ENCODE measurements around the gene ARIH2. TPM values are rescaled to one million over a fixed set of nuclear protein-coding genes. Genes with fewer than 3 reads are reported as not detected.

Gene ARIH2
- total RNA-seq, 1 donor = 68.6 TPM

- DNase-seq (ENCODE audit: low read depth) = no peak
- no peak for TF ChIP-seq CTCF (IDR thresholded peaks at IDR 0.05; ENCODE audit: insufficient read depth, low read length)
- H3K4me3 ChIP-seq (ENCODE audit: low read depth, low read length) = peak overlapping the region; percentile 92
These were observed 104.1 kb downstream of the ARIH2 start for GRCh38 chr3:49022688-49023171.

GRCh38 chr3:49023775-49024174 is 105.1 kb downstream of the ARIH2 start:
- H3K4me3 ChIP-seq (ENCODE audit: low read depth, low read length) = no peak overlapping the region
- DNase-seq (ENCODE audit: low read depth) = no peak
- no peak for TF ChIP-seq CTCF (IDR thresholded peaks at IDR 0.05; ENCODE audit: insufficient read depth, low read length)

GRCh38 chr3:49024449-49024848 is 105.8 kb downstream of the ARIH2 start:
- no peak for DNase-seq (ENCODE audit: low read depth)
- no peak overlapping the region for H3K4me3 ChIP-seq (ENCODE audit: low read depth, low read length)
- no peak for TF ChIP-seq CTCF (IDR thresholded peaks at IDR 0.05; ENCODE audit: insufficient read depth, low read length)

GRCh38 chr3:49025005-49025792 is 106.6 kb downstream of the ARIH2 start:
- no peak for TF ChIP-seq CTCF (IDR thresholded peaks at IDR 0.05; ENCODE audit: insufficient read depth, low read length)
- DNase-seq (ENCODE audit: low read depth) = no peak
- no peak overlapping the region for H3K4me3 ChIP-seq (ENCODE audit: low read depth, low read length)

GRCh38 chr3:49025793-49026520 is 107.3 kb downstream of the ARIH2 start:
- H3K4me3 ChIP-seq (ENCODE audit: low read depth, low read length) = no peak overlapping the region
- TF ChIP-seq CTCF (IDR thresholded peaks at IDR 0.05; ENCODE audit: insufficient read depth, low read length) = no peak

GRCh38 chr3:49026536-49026935 is 107.9 kb downstream of the ARIH2 start:
- DNase-seq (ENCODE audit: low read depth) = no peak
- TF ChIP-seq CTCF (IDR thresholded peaks at IDR 0.05; ENCODE audit: insufficient read depth, low read length) = no peak
- H3K4me3 ChIP-seq (ENCODE audit: low read depth, low read length) = no peak overlapping the region

More at GRCh38 chr3:49025793-49026520, 107.3 kb downstream of the ARIH2 start:
- DNase-seq (ENCODE audit: low read depth) = no peak

Measured in fibroblast of the aortic adventitia (primary cell).